Endothelial cell (in vitro differentiated cells): ENCODE data around the gene PARD6A. TPM values are rescaled to one million over a fixed set of nuclear protein-coding genes. Genes with fewer than 3 reads are reported as not detected.

Experiments used
- DNase-seq: peaks from one replicate; pipeline ENCODE4 v3.0.0; 2021; ENCODE audit warnings: low spot score
- H3K27ac Mint-ChIP-seq: one replicate; pipeline ENCODE4 v1.8.0; 2021; ENCODE audit warnings: mixed read lengths, inconsistent platforms; ENCODE audit not compliant: unreplicated experiment
- H3K27me3 Mint-ChIP-seq: one replicate; pipeline ENCODE4 v1.8.0; 2021; ENCODE audit warnings: mild to moderate bottlenecking, moderate library complexity, mixed read lengths, inconsistent platforms; ENCODE audit not compliant: unreplicated experiment
- H3K36me3 Mint-ChIP-seq: one replicate; pipeline ENCODE4 v1.8.0; 2021; ENCODE audit warnings: mild to moderate bottlenecking, low read depth, mixed read lengths, inconsistent platforms; ENCODE audit not compliant: unreplicated experiment
- H3K4me1 Mint-ChIP-seq: one replicate; pipeline ENCODE4 v1.8.0; 2021; ENCODE audit warnings: mild to moderate bottlenecking, mixed read lengths, inconsistent platforms; ENCODE audit not compliant: unreplicated experiment
- H3K4me3 Mint-ChIP-seq: one replicate; pipeline ENCODE4 v1.8.0; 2021; ENCODE audit warnings: mild to moderate bottlenecking, mixed read lengths, inconsistent platforms; ENCODE audit not compliant: unreplicated experiment
- H3K9me3 Mint-ChIP-seq: one replicate; pipeline ENCODE4 v1.8.0; 2021; ENCODE audit warnings: mixed read lengths, inconsistent platforms; ENCODE audit not compliant: unreplicated experiment
- CTCF ChIP-seq: fragments of 200-600 bp; sonication (generic); IDR thresholded peaks from one replicate; pipeline ENCODE4 v1.5.0; 2021; ENCODE audit warnings: antibody characterized with exemption; ENCODE audit not compliant: unreplicated experiment
- total RNA-seq: library from RNA; stranded (reverse); fragmentation: NEBNext Ultra II Directional; extraction: Animal tissue kit (Norgen Biotek cat#: 25700); gene quantifications from one replicate; pipeline ENCODE4 v1.2.1, GENCODE V29; 2021; ENCODE audit not compliant: unreplicated experiment

Gene PARD6A
- total RNA-seq, 1 donor from 2014 or later = 1.2 TPM

GRCh38 chr16:67672739-67673662 lies 12.2 kb downstream of the PARD6A start:
- peaks cover 30% of the 10 kb centered on the region for H3K4me1 Mint-ChIP-seq
- no peaks in the 10 kb centered on the region for H3K9me3 Mint-ChIP-seq
- H3K36me3 Mint-ChIP-seq = peaks cover 8% of the 10 kb centered on the region
- H3K27ac Mint-ChIP-seq = peak overlapping the region; percentile 87
- no peak for TF ChIP-seq CTCF
- peaks cover 10% of the 10 kb centered on the region for H3K27me3 Mint-ChIP-seq
- DNase-seq = peak; percentile 77
- peak overlapping the region; percentile 72 for H3K4me3 Mint-ChIP-seq

GRCh38 chr16:67673712-67674580 lies 13.2 kb downstream of the PARD6A start:
- Mint-ChIP-seq H3K9me3 (no peaks in the 10 kb centered on the region), H3K27ac (peak overlapping the region; percentile 87), H3K36me3 (peaks cover 4% of the 10 kb centered on the region), H3K27me3 (peaks cover 10% of the 10 kb centered on the region), H3K4me3 (peak overlapping the region; percentile 53), H3K4me1 (peaks cover 30% of the 10 kb centered on the region)
- TF ChIP-seq CTCF = no peak
- DNase-seq = peak; percentile 43

GRCh38 chr16:67674851-67675578 lies 14.3 kb downstream of the PARD6A start:
- TF ChIP-seq CTCF = no peak
- peak overlapping the region; percentile 15 for H3K4me3 Mint-ChIP-seq
- peaks cover 4% of the 10 kb centered on the region for H3K36me3 Mint-ChIP-seq
- DNase-seq = no peak
- H3K27me3 Mint-ChIP-seq = peaks cover 4% of the 10 kb centered on the region
- no peaks in the 10 kb centered on the region for H3K9me3 Mint-ChIP-seq
- peak overlapping the region; percentile 87 for H3K27ac Mint-ChIP-seq
- H3K4me1 Mint-ChIP-seq = peaks cover 28% of the 10 kb centered on the region

GRCh38 chr16:67675579-67675935 lies 14.8 kb downstream of the PARD6A start:
- DNase-seq = no peak
- Mint-ChIP-seq H3K27ac (no peak overlapping the region), H3K9me3 (no peaks in the 10 kb centered on the region), H3K4me3 (no peak overlapping the region), H3K36me3 (peaks cover 4% of the 10 kb centered on the region), H3K27me3 (peaks cover 4% of the 10 kb centered on the region), H3K4me1 (peaks cover 27% of the 10 kb centered on the region)
- TF ChIP-seq CTCF = no peak
